Measurements from ENCODE around the gene CCDC63. TPM values are rescaled to one million over a fixed set of nuclear protein-coding genes. Genes with fewer than 3 reads are reported as not detected.
A peak's percentile ranks its signal among the peaks of the same experiment; 100 is the strongest.

Gene CCDC63
- total and polyA plus RNA-seq, 2 donors (not counting 1 experiment from before 2014, with no cell fraction given), result not detected

- no peaks in the 10 kb centered on the region for H3K9me3 ChIP-seq (ENCODE audit: control insufficient read depth, insufficient read depth, low read depth, low read length)
- DNase-seq (ENCODE audit: low read depth in 2 of 2), result no peak
- no peak overlapping the region for H2AFZ ChIP-seq (ENCODE audit: low read length)
- H3K4me2 ChIP-seq (ENCODE audit: extremely low read depth, insufficient read depth, low read length), result no peak overlapping the region
- H3K27me3 ChIP-seq (ENCODE audit: control insufficient read depth, insufficient read depth, low read length), result no peaks in the 10 kb centered on the region
- TF ChIP-seq EZH2 (IDR thresholded peaks at IDR 0.05; ENCODE audit: low read length, missing control alignments), result no peak
- TF ChIP-seq CTCF (conservative IDR thresholded peaks at IDR 0.05 in 1 of 2, IDR thresholded peaks at IDR 0.05 in 1 of 2; ENCODE audit: low read depth in 1 of 2, low read length in 2 of 2), result no peak
- no peaks in the 10 kb centered on the region for H4K20me1 ChIP-seq (ENCODE audit: control insufficient read depth, extremely low read depth, insufficient read depth, low read length)
- H3K4me3 ChIP-seq (replicated peaks in 1 of 4; ENCODE audit: control extremely low read depth in 1 of 4, insufficient read depth in 1 of 4, low read depth in 3 of 4, low read length in 4 of 4), result no peak overlapping the region
- no peaks in the 10 kb centered on the region for H3K36me3 ChIP-seq (ENCODE audit: control insufficient read depth, insufficient read depth, low read length)
- H3K9ac ChIP-seq (ENCODE audit: insufficient read depth, low read length), result no peak overlapping the region
- no peaks in the 10 kb centered on the region for H3K79me2 ChIP-seq (ENCODE audit: control insufficient read depth, insufficient read depth, low read length)
- H3K4me1 ChIP-seq (ENCODE audit: control insufficient read depth, extremely low read depth, insufficient read depth, low read length), result no peaks in the 10 kb centered on the region
- no peak overlapping the region for H3K27ac ChIP-seq (ENCODE audit: insufficient read depth, low read length)
Measured at GRCh38 chr12:110936367-110937103, 89.7 kb downstream of the CCDC63 start.

- peak; percentile 20 to 31 for DNase-seq (ENCODE audit: low read depth in 2 of 2)
- Histone ChIP-seq H3K79me2 (ENCODE audit: control insufficient read depth, insufficient read depth, low read length) (no peaks in the 10 kb centered on the region), H3K9me3 (ENCODE audit: control insufficient read depth, insufficient read depth, low read depth, low read length) (no peaks in the 10 kb centered on the region), H2AFZ (ENCODE audit: low read length) (no peak overlapping the region), H3K27ac (ENCODE audit: insufficient read depth, low read length) (no peak overlapping the region), H3K9ac (ENCODE audit: insufficient read depth, low read length) (no peak overlapping the region), H3K4me3 (replicated peaks in 1 of 4; ENCODE audit: control extremely low read depth in 1 of 4, insufficient read depth in 1 of 4, low read depth in 3 of 4, low read length in 4 of 4) (no peak overlapping the region), H3K27me3 (ENCODE audit: control insufficient read depth, insufficient read depth, low read length) (no peaks in the 10 kb centered on the region), H4K20me1 (ENCODE audit: control insufficient read depth, extremely low read depth, insufficient read depth, low read length) (no peaks in the 10 kb centered on the region), H3K4me2 (ENCODE audit: extremely low read depth, insufficient read depth, low read length) (no peak overlapping the region), H3K4me1 (ENCODE audit: control insufficient read depth, extremely low read depth, insufficient read depth, low read length) (no peaks in the 10 kb centered on the region), H3K36me3 (ENCODE audit: control insufficient read depth, insufficient read depth, low read length) (no peaks in the 10 kb centered on the region)
- TF ChIP-seq CTCF (conservative IDR thresholded peaks at IDR 0.05 in 1 of 2, IDR thresholded peaks at IDR 0.05 in 1 of 2; ENCODE audit: low read depth in 1 of 2, low read length in 2 of 2) (peak; percentile 84 to 90), EZH2 (IDR thresholded peaks at IDR 0.05; ENCODE audit: low read length, missing control alignments) (no peak)
Measured at GRCh38 chr12:110937104-110937641, 90.4 kb downstream of the CCDC63 start.

GRCh38 chr12:110940296-110940695, 93.5 kb downstream of the CCDC63 start:
- Histone ChIP-seq H3K9ac (ENCODE audit: insufficient read depth, low read length) (no peak overlapping the region), H3K27me3 (ENCODE audit: control insufficient read depth, insufficient read depth, low read length) (no peaks in the 10 kb centered on the region), H3K27ac (ENCODE audit: insufficient read depth, low read length) (no peak overlapping the region), H3K79me2 (ENCODE audit: control insufficient read depth, insufficient read depth, low read length) (no peaks in the 10 kb centered on the region), H4K20me1 (ENCODE audit: control insufficient read depth, extremely low read depth, insufficient read depth, low read length) (no peaks in the 10 kb centered on the region), H2AFZ (ENCODE audit: low read length) (no peak overlapping the region), H3K4me2 (ENCODE audit: extremely low read depth, insufficient read depth, low read length) (no peak overlapping the region), H3K36me3 (ENCODE audit: control insufficient read depth, insufficient read depth, low read length) (no peaks in the 10 kb centered on the region), H3K4me3 (replicated peaks in 1 of 4; ENCODE audit: control extremely low read depth in 1 of 4, insufficient read depth in 1 of 4, low read depth in 3 of 4, low read length in 4 of 4) (no peak overlapping the region), H3K4me1 (ENCODE audit: control insufficient read depth, extremely low read depth, insufficient read depth, low read length) (no peaks in the 10 kb centered on the region), H3K9me3 (ENCODE audit: control insufficient read depth, insufficient read depth, low read depth, low read length) (no peaks in the 10 kb centered on the region)
- TF ChIP-seq CTCF (conservative IDR thresholded peaks at IDR 0.05 in 1 of 2, IDR thresholded peaks at IDR 0.05 in 1 of 2; ENCODE audit: low read depth in 1 of 2, low read length in 2 of 2) (no peak), EZH2 (IDR thresholded peaks at IDR 0.05; ENCODE audit: low read length, missing control alignments) (no peak)
- DNase-seq (ENCODE audit: low read depth in 2 of 2), result no peak

Data from fibroblast of lung (primary cell).